ENCODE measurements around the gene SDCCAG8.

DNA sequence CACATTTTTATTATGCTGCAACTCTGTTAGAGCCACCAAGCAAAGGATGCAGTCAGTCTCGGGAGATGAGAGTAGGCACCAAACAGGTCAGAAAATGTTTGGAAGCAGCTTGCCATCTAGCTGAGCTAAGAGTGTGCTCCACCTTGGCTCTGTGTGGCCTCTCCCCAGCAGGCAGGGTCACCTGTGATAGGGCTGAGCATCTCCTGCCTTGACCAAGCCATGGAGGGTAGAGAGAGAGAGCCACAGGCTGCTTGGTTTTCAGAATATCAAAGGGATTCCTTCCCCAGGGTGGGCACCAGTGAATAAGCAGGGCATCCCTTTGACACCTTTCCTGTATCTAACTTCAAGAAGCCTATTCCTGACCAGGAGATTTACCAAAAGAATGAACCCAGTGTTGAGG is 135.5 kb downstream of the SDCCAG8 start:
- TF ChIP-seq POLR2AphosphoS5 (IDR thresholded peaks at IDR 0.05; ENCODE audit: borderline replicate concordance, low read depth, low read length), result no peak
- no peak for TF ChIP-seq EZH2 (IDR thresholded peaks at IDR 0.05)
- no peak for TF ChIP-seq FOXP2 (optimal IDR thresholded peaks at IDR 0.05; ENCODE audit: control extremely low read depth, extremely low read length, insufficient read depth)

All from SK-N-MC (cell line).